OCI-LY7 (cell line): ENCODE measurements around the gene GCAT. TPM values are rescaled to one million over a fixed set of nuclear protein-coding genes. Genes with fewer than 3 reads are reported as not detected.

ENCODE experiments used
- BruUV-seq: library from RNA; stranded (reverse); fragments of 400-500 nt; replicated peaks from 2 replicates; lab custom pipeline; 2021; lab: Mats Ljungman, UMichigan
- CTCF ChIA-PET: fragments of 300-600 bp; sonication (Branson Sonifier 250); formaldehyde crosslinking; loops from one replicate; lab custom pipeline; 2022; ENCODE audit warnings: antibody characterized with exemption; ENCODE audit not compliant: unreplicated experiment; lab: Charles Lee
- POLR2A ChIA-PET: fragments of 300-600 bp; sonication (Branson Sonifier 250); formaldehyde crosslinking; loops from one replicate; lab custom pipeline; 2022; ENCODE audit warnings: antibody characterized with exemption; lab: Charles Lee
- DNase-seq: peaks from one replicate; pipeline ENCODE4 v3.0.0-alpha.2; 2015; ENCODE audit warnings: low spot score
- H2AFZ ChIP-seq: fragments of 200-600 bp; sonication (generic), shearing (Covaris generic); 2 replicates; pipeline ENCODE4 v1.6.1; 2014; ENCODE audit warnings: mild to moderate bottlenecking, antibody characterized with exemption, low read length, moderate library complexity
- H3K27ac ChIP-seq: fragments of 200-600 bp; sonication (generic); 2 replicates; pipeline ENCODE4 v1.5.1; 2014; ENCODE audit warnings: mixed run types, low read depth, mild to moderate bottlenecking, moderate library complexity, low read length, inconsistent platforms; ENCODE audit not compliant: poor library complexity, severe bottlenecking
- H3K36me3 ChIP-seq: fragments of 200-600 bp; sonication (generic); 2 replicates; pipeline ENCODE4 v1.6.1; 2014; ENCODE audit warnings: mild to moderate bottlenecking, antibody characterized with exemption, low read length, moderate library complexity, mixed read lengths; ENCODE audit not compliant: insufficient read depth
- H3K4me1 ChIP-seq: fragments of 200-600 bp; sonication (generic); 2 replicates; pipeline ENCODE4 v1.5.1; 2014; ENCODE audit warnings: mild to moderate bottlenecking, low read length; ENCODE audit not compliant: insufficient read depth, poor library complexity, severe bottlenecking
- H3K4me2 ChIP-seq: fragments of 200-600 bp; sonication (generic); 2 replicates; pipeline ENCODE4 v1.6.1; 2014; ENCODE audit warnings: mild to moderate bottlenecking, low read length
- H3K4me3 ChIP-seq: fragments of 200-600 bp; sonication (generic); 2 replicates; pipeline ENCODE4 v1.5.1; 2014; ENCODE audit warnings: mild to moderate bottlenecking, low read depth, low read length; ENCODE audit not compliant: poor library complexity, severe bottlenecking
- H3K79me2 ChIP-seq: fragments of 200-600 bp; sonication (generic); 2 replicates; pipeline ENCODE4 v1.6.1; 2016; ENCODE audit warnings: low read depth, mild to moderate bottlenecking, low read length, moderate library complexity, mixed read lengths; ENCODE audit not compliant: insufficient read depth
- H3K9me2 ChIP-seq: fragments of 200-600 bp; sonication (generic); 2 replicates; pipeline ENCODE4 v1.6.1; 2016; ENCODE audit warnings: mild to moderate bottlenecking, low read length, mixed read lengths; ENCODE audit not compliant: insufficient read depth
- H3K9me3 ChIP-seq: fragments of 200-600 bp; sonication (generic); 2 replicates; pipeline ENCODE4 v1.6.1; 2014; ENCODE audit warnings: mild to moderate bottlenecking, mixed run types, low read length, mixed read lengths
- H4K20me1 ChIP-seq: fragments of 200-600 bp; sonication (generic); 2 replicates; pipeline ENCODE4 v1.6.1; 2014; ENCODE audit warnings: mild to moderate bottlenecking, antibody characterized with exemption, low read length, moderate library complexity, mixed read lengths; ENCODE audit not compliant: insufficient read depth
- EZH2phosphoT487 ChIP-seq: fragments of 200-600 bp; sonication (generic); IDR thresholded peaks from 2 replicates; pipeline ENCODE4 v1.6.1; 2018; ENCODE audit warnings: low read depth, borderline replicate concordance, mild to moderate bottlenecking, mixed run types, antibody characterized with exemption, low read length, moderate library complexity, mixed read lengths
- intact Hi-C: fragments of 100-400 bp; cut with micrococcal nuclease; formaldehyde crosslinking; loops from one replicate; pipeline ENCODE4 v1.10.0; 2022; ENCODE audit not compliant: unreplicated experiment
- microRNA-seq: library from miRNA; unstranded; fragments of <30 nt; microRNA quantifications from one replicate; pipeline ENCODE4 v1.2.0, GENCODE V29; 2022; ENCODE audit warnings: borderline replicate concordance
- small RNA-seq: library from RNA; depleted of rRNA; stranded (forward); fragments of <200 nt; gene quantifications from one replicate; pipeline ENCODE3, GENCODE V24; 2014
- total RNA-seq, 2 experiments: library from RNA; depleted of rRNA in 1 of 2; stranded (reverse); fragments of >200 nt in 1 of 2; shearing (Covaris generic) in 1 of 2; gene quantifications; 2 replicates each; pipeline ENCODE4 v1.2.3, GENCODE V29; 2014 to 2022
- TF ChIP-seq, protein P1 (sequence below): fragments of 200-600 bp; sonication (generic); conservative IDR thresholded peaks from 2 replicates; pipeline ENCODE4 v1.5.1; 2014; ENCODE audit warnings: mild to moderate bottlenecking, antibody characterized with exemption, low read length, moderate library complexity, mixed read lengths

GCAT gene
- total RNA-seq, 2 experiments from 2014 or later = 14.6 to 17.3 TPM

DNA sequence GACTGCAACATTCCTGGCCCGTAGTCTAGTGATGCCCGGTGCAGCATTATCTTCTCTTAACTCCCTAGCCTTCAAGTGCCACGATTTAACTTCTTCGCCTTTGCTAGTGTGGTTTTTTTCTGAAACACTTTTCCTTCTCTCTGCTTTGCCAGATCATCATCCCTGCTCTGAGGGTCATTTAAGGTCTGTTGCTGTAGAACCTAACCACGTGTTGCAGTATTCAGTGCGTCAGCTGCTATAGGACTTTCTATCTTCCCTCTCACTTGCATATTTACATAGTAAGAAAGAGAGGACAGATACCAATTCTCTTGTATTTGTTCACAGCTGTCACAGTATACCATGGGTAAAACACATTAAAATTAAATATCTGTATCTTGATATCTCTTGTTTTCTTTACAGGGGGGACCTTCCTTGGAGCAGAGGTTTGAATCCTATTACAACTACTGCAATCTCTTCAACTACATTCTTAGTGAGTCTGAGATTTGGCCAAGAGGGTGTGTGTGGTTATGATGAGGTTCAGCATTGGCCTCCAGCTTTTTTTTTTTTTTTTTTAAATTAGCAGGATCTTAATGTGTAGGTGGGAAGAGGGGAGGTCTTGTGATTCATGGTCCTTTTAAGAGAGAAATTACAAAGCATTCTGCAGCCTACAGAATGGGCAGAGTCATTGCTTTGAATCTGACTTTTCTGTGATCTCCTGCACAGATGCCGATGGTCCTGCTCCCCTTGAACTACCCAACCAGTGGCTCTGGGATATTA lies 55.0 kb downstream of the GCAT start:
- H3K4me3 ChIP-seq = no peak overlapping the region
- intact Hi-C loops = loop anchor here (1.0 kb wide), 1 partner anchor 45 kb away; no protein-coding TSS in a partner anchor
- H3K9me2 ChIP-seq = no peaks in the 10 kb centered on the region
- H3K9me3 ChIP-seq = no peaks in the 10 kb centered on the region
- H3K4me1 ChIP-seq = no peaks in the 10 kb centered on the region
- H3K79me2 ChIP-seq = peaks cover 3% of the 10 kb centered on the region; the same call in 1 of the 2 replicates
- ChIA-PET CTCF (interaction anchor here (0.6 to 1.0 kb wide), 2 partner anchors 43 to 288 kb away, joined by 3 read pairs; no protein-coding TSS in a partner anchor), POLR2A (interaction anchor here (0.7 to 1.1 kb wide), 4 partner anchors 10 to 1700 kb away, joined by 3 to 4 read pairs (median 3); partner anchors contain the start of gene EIF3L)
- DNase-seq = no peak
- BruUV-seq = no TSS peak
- no peak overlapping the region for H3K27ac ChIP-seq
- H3K36me3 ChIP-seq = peaks cover 95% of the 10 kb centered on the region
- no peak overlapping the region for H2AFZ ChIP-seq
- TF ChIP-seq, protein P1, sequence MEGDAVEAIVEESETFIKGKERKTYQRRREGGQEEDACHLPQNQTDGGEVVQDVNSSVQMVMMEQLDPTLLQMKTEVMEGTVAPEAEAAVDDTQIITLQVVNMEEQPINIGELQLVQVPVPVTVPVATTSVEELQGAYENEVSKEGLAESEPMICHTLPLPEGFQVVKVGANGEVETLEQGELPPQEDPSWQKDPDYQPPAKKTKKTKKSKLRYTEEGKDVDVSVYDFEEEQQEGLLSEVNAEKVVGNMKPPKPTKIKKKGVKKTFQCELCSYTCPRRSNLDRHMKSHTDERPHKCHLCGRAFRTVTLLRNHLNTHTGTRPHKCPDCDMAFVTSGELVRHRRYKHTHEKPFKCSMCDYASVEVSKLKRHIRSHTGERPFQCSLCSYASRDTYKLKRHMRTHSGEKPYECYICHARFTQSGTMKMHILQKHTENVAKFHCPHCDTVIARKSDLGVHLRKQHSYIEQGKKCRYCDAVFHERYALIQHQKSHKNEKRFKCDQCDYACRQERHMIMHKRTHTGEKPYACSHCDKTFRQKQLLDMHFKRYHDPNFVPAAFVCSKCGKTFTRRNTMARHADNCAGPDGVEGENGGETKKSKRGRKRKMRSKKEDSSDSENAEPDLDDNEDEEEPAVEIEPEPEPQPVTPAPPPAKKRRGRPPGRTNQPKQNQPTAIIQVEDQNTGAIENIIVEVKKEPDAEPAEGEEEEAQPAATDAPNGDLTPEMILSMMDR = no peak
- TF ChIP-seq EZH2phosphoT487 = no peak
- no peaks in the 10 kb centered on the region for H4K20me1 ChIP-seq
- H3K4me2 ChIP-seq = no peak overlapping the region

DNA sequence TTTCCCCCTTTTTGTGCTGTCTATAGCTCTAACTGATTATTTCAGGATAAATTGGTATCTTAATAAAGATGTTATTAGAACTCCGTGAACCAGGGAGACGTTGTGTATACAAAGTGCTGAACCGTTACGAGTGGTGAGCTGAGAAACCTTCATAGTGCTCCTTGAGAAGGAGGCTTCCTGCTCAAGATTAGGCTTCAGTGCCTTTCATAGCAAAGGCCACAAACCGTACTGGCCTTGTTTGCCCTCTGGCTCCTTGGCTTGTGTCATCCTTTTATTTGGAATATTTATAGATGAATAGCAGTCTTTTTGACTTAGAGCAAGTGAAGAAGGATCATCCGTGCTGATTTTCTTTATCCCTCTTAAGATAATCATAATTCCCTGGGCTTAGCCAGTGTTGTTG lies 57.8 kb downstream of the GCAT start:
- H3K36me3 ChIP-seq = peaks cover 98% of the 10 kb centered on the region
- DNase-seq = no peak
- H3K9me3 ChIP-seq = no peaks in the 10 kb centered on the region
- no peaks in the 10 kb centered on the region for H4K20me1 ChIP-seq
- H3K79me2 ChIP-seq = peaks cover 3% of the 10 kb centered on the region; the same call in 1 of the 2 replicates
- no peaks in the 10 kb centered on the region for H3K4me1 ChIP-seq
- H3K27ac ChIP-seq = no peak overlapping the region
- no peak overlapping the region for H3K4me2 ChIP-seq
- no peak overlapping the region for H3K4me3 ChIP-seq
- no peak for TF ChIP-seq EZH2phosphoT487
- TF ChIP-seq, protein P1 = no peak
- intact Hi-C loops = no loop called here
- no TSS peak for BruUV-seq
- H2AFZ ChIP-seq = no peak overlapping the region
- CTCF ChIA-PET = no interaction called here
- POLR2A ChIA-PET = interaction anchor here (0.5 to 0.7 kb wide), 2 partner anchors 93 to 316 kb away, joined by 3 to 4 read pairs; no protein-coding TSS in a partner anchor
- no peaks in the 10 kb centered on the region for H3K9me2 ChIP-seq

Small RNA genes lying within 50 kb of the gene (microRNA-seq; reads per million reads assigned to microRNA genes)
- 7.6 reads per million, percentile 5 among the genes with 10 or more reads in this experiment for gene MIR659

Small RNA genes lying within 50 kb of the gene (small RNA-seq; reads per million reads assigned to genes)
- gene MIR659 = not detected

Other genes with a start within 250 kb of the GCAT start
- gene CDC42EP1, start 247.5 kb upstream of the GCAT start, total RNA-seq (2014; rRNA removed; shearing (Covaris generic)) = not detected in 2 replicates
- gene CDC42EP1, start 247.5 kb upstream of the GCAT start, total RNA-seq (2022) = not detected in 2 replicates
- gene LGALS2, start 227.8 kb upstream of the GCAT start, total RNA-seq (2014; rRNA removed; shearing (Covaris generic)) = 0.44 TPM in 1 of 2 replicates, not detected in the other
- 0.82 and 0.92 TPM in 2 replicates for gene LGALS2, start 227.8 kb upstream of the GCAT start, total RNA-seq (2022)
- gene GGA1, start 199.1 kb upstream of the GCAT start, total RNA-seq (2014; rRNA removed; shearing (Covaris generic)) = 119 and 127 TPM in 2 replicates
- 167 and 172 TPM in 2 replicates for gene GGA1, start 199.1 kb upstream of the GCAT start, total RNA-seq (2022)
- gene SH3BP1, start 168.3 kb upstream of the GCAT start, total RNA-seq (2014; rRNA removed; shearing (Covaris generic)) = 15.3 and 18.3 TPM in 2 replicates
- 44.4 and 48.4 TPM in 2 replicates for gene SH3BP1, start 168.3 kb upstream of the GCAT start, total RNA-seq (2022)
- gene PDXP, start 149.2 kb upstream of the GCAT start, total RNA-seq (2014; rRNA removed; shearing (Covaris generic)) = 50.0 and 61.2 TPM in 2 replicates
- 54.0 and 55.8 TPM in 2 replicates for gene PDXP, start 149.2 kb upstream of the GCAT start, total RNA-seq (2022)
- 85.8 and 93.1 TPM in 2 replicates for gene LGALS1, start 132.3 kb upstream of the GCAT start, total RNA-seq (2014; rRNA removed; shearing (Covaris generic))
- 57.2 and 57.3 TPM in 2 replicates for gene LGALS1, start 132.3 kb upstream of the GCAT start, total RNA-seq (2022)
- 64.6 and 79.0 TPM in 2 replicates for gene NOL12, start 121.6 kb upstream of the GCAT start, total RNA-seq (2014; rRNA removed; shearing (Covaris generic))
- 58.6 and 62.3 TPM in 2 replicates for gene NOL12, start 121.6 kb upstream of the GCAT start, total RNA-seq (2022)
- 24.4 and 31.6 TPM in 2 replicates for gene TRIOBP, start 110.9 kb upstream of the GCAT start, total RNA-seq (2014; rRNA removed; shearing (Covaris generic))
- 30.6 and 31.1 TPM in 2 replicates for gene TRIOBP, start 110.9 kb upstream of the GCAT start, total RNA-seq (2022)
- not detected in 2 replicates for gene GALR3, start 15.4 kb downstream of the GCAT start, total RNA-seq (2014; rRNA removed; shearing (Covaris generic))
- not detected in 2 replicates for gene GALR3, start 15.4 kb downstream of the GCAT start, total RNA-seq (2022)
- gene ANKRD54, start 36.4 kb downstream of the GCAT start, total RNA-seq (2014; rRNA removed; shearing (Covaris generic)) = 21.0 and 25.4 TPM in 2 replicates
- gene ANKRD54, start 36.4 kb downstream of the GCAT start, total RNA-seq (2022) = 31.7 and 31.8 TPM in 2 replicates
- gene EIF3L, start 41.5 kb downstream of the GCAT start, total RNA-seq (2014; rRNA removed; shearing (Covaris generic)) = 443 and 503 TPM in 2 replicates
- gene EIF3L, start 41.5 kb downstream of the GCAT start, total RNA-seq (2022) = 596 and 649 TPM in 2 replicates
- gene MICALL1, start 98.4 kb downstream of the GCAT start, total RNA-seq (2014; rRNA removed; shearing (Covaris generic)) = 18.3 and 18.5 TPM in 2 replicates
- 25.7 and 32.1 TPM in 2 replicates for gene MICALL1, start 98.4 kb downstream of the GCAT start, total RNA-seq (2022)
- 0.90 and 1.2 TPM in 2 replicates for gene C22orf23, start 145.7 kb downstream of the GCAT start, total RNA-seq (2014; rRNA removed; shearing (Covaris generic))
- 0.57 TPM in 1 of 2 replicates, not detected in the other for gene C22orf23, start 145.7 kb downstream of the GCAT start, total RNA-seq (2022)
- 85.9 and 128 TPM in 2 replicates for gene POLR2F, start 145.8 kb downstream of the GCAT start, total RNA-seq (2014; rRNA removed; shearing (Covaris generic))
- 63.5 and 71.2 TPM in 2 replicates for gene POLR2F, start 145.8 kb downstream of the GCAT start, total RNA-seq (2022)
- gene SOX10, start 176.6 kb downstream of the GCAT start, total RNA-seq (2014; rRNA removed; shearing (Covaris generic)) = not detected in 2 replicates
- gene SOX10, start 176.6 kb downstream of the GCAT start, total RNA-seq (2022) = not detected in 2 replicates
- 19.2 and 28.5 TPM in 2 replicates for gene PICK1, start 249.5 kb downstream of the GCAT start, total RNA-seq (2014; rRNA removed; shearing (Covaris generic))
- gene PICK1, start 249.5 kb downstream of the GCAT start, total RNA-seq (2022) = 23.8 and 25.6 TPM in 2 replicates